AG04450 (cell line): Measurements from ENCODE around the gene RCAN2. TPM values are rescaled to one million over a fixed set of nuclear protein-coding genes. Genes with fewer than 3 reads are reported as not detected.

Source experiments
- CTCF ChIA-PET: fragments of 300-600, 350-600 bp; formaldehyde crosslinking; extraction: SDS; loops from one replicate; lab custom pipeline; 2022; ENCODE audit warnings: antibody characterized with exemption, inconsistent platforms; lab: Charles Lee
- POLR2A ChIA-PET: fragments of 350-600 bp; formaldehyde crosslinking; extraction: SDS; loops from one replicate; lab custom pipeline; 2021; ENCODE audit warnings: antibody characterized with exemption, inconsistent platforms; lab: Yijun Ruan, JAX
- DNase-seq: peaks from one replicate; pipeline ENCODE4 v3.0.0-alpha.2; 2011; ENCODE audit warnings: low read depth, low spot score
- H3K27ac ChIP-seq: one replicate; pipeline ENCODE4 v1.5.1; 2012; ENCODE audit warnings: low read depth, low read length, control low read depth
- H3K27me3 ChIP-seq: one replicate; pipeline ENCODE4 v1.6.0; 2012; ENCODE audit warnings: low read length; ENCODE audit not compliant: control insufficient read depth, insufficient read depth
- H3K4me3 ChIP-seq: 2 replicates; pipeline ENCODE4 v1.5.1; 2011; ENCODE audit warnings: mild to moderate bottlenecking, low read depth, low read length, control low read depth
- H3K9me3 ChIP-seq: 2 replicates; pipeline ENCODE4 v1.5.1; 2012; ENCODE audit warnings: low read length; ENCODE audit not compliant: control insufficient read depth, insufficient read depth
- polyA plus RNA-seq: library from polyadenylated mRNA; depleted of rRNA; stranded (reverse); fragments of >200 nt; gene quantifications from 2 replicates; pipeline ENCODE4 v1.2.3, GENCODE V29; 2011
- TF ChIP-seq, protein P1 (sequence below): IDR thresholded peaks from 2 replicates; pipeline ENCODE4 v1.5.1; 2011; ENCODE audit warnings: low read depth, low read length, control low read depth, inconsistent platforms

RCAN2 gene
- polyA plus RNA-seq, 1 experiment, result 0.11 TPM

DNA sequence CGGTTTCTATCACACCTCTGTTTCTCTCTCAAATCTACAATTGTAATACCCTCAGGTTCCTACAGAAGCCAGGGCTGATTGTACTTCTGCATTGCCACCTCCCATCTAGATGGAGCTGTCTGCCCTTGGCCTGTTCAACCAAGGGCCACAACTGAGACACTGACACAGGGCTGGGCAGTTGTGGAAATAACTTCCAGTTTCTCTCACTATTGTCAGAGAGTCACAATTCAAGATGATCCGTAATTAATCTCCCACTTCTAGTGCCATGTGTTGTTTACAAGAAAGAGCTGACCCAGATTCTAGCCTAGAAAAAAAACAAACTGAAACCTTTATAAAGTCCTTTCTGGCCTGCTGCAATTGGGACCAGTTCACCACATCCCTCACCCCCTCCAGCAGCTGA lies 22.2 kb downstream of the RCAN2 start:
- ChIA-PET CTCF (no interaction called here), POLR2A (no interaction called here)
- Histone ChIP-seq H3K27ac (no peak overlapping the region), H3K4me3 (no peak overlapping the region), H3K9me3 (no peaks in the 10 kb centered on the region), H3K27me3 (no peaks in the 10 kb centered on the region)
- TF ChIP-seq, protein P1, sequence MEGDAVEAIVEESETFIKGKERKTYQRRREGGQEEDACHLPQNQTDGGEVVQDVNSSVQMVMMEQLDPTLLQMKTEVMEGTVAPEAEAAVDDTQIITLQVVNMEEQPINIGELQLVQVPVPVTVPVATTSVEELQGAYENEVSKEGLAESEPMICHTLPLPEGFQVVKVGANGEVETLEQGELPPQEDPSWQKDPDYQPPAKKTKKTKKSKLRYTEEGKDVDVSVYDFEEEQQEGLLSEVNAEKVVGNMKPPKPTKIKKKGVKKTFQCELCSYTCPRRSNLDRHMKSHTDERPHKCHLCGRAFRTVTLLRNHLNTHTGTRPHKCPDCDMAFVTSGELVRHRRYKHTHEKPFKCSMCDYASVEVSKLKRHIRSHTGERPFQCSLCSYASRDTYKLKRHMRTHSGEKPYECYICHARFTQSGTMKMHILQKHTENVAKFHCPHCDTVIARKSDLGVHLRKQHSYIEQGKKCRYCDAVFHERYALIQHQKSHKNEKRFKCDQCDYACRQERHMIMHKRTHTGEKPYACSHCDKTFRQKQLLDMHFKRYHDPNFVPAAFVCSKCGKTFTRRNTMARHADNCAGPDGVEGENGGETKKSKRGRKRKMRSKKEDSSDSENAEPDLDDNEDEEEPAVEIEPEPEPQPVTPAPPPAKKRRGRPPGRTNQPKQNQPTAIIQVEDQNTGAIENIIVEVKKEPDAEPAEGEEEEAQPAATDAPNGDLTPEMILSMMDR, result no peak
- no peak for DNase-seq

DNA sequence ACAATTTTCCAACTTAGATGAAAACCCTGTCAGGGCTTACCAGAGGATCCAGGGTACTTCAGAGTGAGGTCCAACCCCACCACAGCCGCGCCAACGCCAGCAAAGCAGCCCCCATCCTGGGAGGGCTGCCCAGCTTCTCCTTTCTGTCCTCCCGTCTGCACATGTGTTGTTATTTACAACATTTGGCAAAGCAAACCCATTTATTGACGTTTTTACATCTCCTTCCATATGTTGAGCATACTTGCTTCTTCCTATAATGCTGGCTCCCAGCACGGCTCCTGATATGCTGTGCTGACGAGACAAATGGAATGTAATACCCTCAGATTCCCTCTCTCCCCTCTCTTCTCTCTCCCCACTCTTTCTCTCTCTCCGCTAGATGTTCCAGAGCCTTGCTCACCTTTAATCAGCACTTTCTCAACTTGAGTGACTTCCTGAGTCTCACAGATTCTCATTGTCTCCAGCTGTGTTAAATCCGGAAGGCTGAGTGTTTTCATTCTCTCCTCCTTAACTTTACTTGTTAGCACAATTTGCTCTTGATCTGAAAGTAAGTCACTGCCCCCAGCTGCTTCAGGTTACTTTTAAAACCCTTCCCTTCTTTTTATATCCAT lies 22.7 kb downstream of the RCAN2 start:
- Histone ChIP-seq H3K4me3 (no peak overlapping the region), H3K9me3 (no peaks in the 10 kb centered on the region), H3K27me3 (no peaks in the 10 kb centered on the region), H3K27ac (no peak overlapping the region)
- DNase-seq, result no peak
- POLR2A ChIA-PET, result no interaction called here
- CTCF ChIA-PET, result no interaction called here
- TF ChIP-seq, protein P1, result no peak

DNA sequence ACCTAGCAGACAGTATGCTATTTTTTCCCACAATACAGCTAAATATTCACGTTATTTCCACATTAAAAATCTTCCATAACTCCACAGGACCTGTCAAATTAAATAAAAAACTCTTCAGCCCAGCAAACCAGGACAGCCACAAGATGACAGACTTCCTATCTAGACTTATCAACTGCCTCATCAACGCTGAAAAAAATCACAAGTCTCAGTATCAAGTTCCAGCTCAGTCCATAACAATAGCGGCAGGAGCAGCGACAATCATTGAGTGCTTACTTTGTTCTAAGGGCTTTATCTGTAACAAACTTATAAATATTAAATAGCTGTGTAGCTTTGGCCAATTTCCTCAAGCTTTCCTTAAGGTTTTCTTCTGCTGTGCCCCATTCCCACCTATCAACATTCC lies 24.7 kb downstream of the RCAN2 start:
- TF ChIP-seq, protein P1, result no peak
- Histone ChIP-seq H3K9me3 (no peaks in the 10 kb centered on the region), H3K27me3 (no peaks in the 10 kb centered on the region), H3K27ac (no peak overlapping the region), H3K4me3 (no peak overlapping the region)
- ChIA-PET POLR2A (no interaction called here), CTCF (no interaction called here)
- no peak for DNase-seq

DNA sequence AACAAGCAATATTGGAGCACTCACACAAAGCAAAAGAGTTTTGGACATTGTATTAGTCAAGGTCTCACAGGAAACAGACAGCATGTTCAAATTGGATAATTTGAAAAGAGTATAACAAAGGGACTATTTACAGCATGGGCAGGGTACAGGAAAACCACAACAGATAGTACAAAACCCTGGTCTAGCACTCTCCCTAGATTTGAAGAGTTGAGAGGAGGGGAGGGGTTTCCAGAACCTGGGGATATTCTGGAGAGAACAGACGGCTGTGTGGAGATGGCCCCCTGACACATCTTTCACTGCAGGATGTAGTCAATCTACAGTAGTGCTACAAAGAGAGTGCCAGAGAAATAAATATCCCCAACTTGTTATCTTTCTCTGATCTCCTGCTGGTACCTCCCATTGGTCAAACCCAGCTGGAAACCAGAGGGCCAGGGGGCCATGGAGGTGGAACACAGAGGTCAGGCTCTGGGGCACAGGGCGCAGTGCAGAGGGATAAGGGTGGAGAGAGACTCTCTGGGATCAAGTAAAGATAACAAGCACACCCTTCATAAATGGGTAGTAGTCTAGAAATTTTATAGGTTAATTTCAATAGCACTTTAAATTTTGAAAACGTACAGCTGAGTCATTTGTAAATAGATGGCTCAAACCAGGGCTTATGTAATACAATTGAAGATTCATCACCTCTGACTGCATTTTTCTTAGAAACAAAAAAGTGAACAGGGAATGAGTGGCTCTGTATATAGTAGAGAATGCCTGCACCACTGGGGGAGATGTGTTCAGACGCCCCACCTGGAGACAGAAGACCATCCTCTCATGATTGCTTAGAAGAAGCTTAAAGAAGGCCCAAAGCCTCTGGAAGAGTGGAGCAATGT lies 25.7 kb downstream of the RCAN2 start:
- no peak for DNase-seq
- POLR2A ChIA-PET, result no interaction called here
- TF ChIP-seq, protein P1, result no peak

DNA sequence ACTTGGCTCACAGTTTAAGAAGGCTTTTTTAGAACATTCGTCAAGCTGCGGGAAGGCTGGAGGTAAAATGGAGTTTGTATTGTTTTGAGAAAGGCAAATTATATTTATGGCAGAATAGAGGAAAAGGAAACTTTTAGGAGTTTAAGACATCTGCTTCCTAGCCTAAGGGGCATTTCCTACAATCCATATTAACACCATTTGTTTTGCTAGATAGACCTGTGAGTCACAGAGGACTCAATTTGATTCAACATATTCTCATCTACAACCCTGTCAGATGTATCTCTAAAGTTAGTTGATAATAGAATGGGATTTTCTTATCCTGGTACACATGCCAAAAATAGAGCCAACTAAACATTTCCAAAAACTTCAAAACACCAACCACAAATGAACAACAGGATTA lies 35.0 kb downstream of the RCAN2 start:
- no peak overlapping the region for H3K4me3 ChIP-seq
- DNase-seq, result no peak
- no peaks in the 10 kb centered on the region for H3K9me3 ChIP-seq
- no peak overlapping the region for H3K27ac ChIP-seq
- no peaks in the 10 kb centered on the region for H3K27me3 ChIP-seq
- ChIA-PET CTCF (no interaction called here), POLR2A (no interaction called here)
- TF ChIP-seq, protein P1, result no peak

More for the DNA sequence above, 25.7 kb downstream of the RCAN2 start:
- CTCF ChIA-PET, result no interaction called here
- Histone ChIP-seq H3K27ac (no peak overlapping the region), H3K4me3 (no peak overlapping the region), H3K9me3 (no peaks in the 10 kb centered on the region), H3K27me3 (no peaks in the 10 kb centered on the region)
